Daoy (cell line): ENCODE data around the gene ATP6V0E1. TPM values are rescaled to one million over a fixed set of nuclear protein-coding genes. Genes with fewer than 3 reads are reported as not detected.
A peak's percentile ranks its signal among the peaks of the same experiment; 100 is the strongest.

Source experiments
- DNase-seq: peaks from one replicate; pipeline ENCODE4 v3.0.0-alpha.2; 2015; ENCODE audit warnings: low read depth
- total RNA-seq: library from RNA; depleted of rRNA; stranded (reverse); fragments of >200 nt; shearing (Covaris generic); gene quantifications from 2 replicates; pipeline ENCODE4 v1.2.3, GENCODE V29; 2014

Gene ATP6V0E1
- total RNA-seq, 1 experiment from 2014 or later = 186 TPM

DNA sequence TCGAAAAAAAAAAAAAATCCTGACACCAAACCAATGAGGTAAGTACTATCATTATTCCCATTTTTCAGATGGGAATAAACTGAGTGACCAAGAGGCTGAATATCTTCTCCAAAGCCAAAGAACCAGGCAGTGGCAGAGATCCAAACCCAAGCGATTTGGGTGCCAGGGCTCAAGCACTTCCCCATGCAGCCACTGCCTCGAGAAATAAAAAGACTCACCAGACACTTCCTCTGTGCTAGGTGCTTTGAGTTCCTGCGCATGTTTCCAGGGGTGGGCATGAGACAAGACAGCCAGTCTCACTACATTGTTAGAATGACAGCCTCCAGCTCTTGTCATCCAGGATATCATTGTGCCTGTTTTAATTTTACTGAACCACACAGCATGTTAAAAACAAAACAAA lies 26.6 kb upstream of the ATP6V0E1 start:
- DNase-seq = no peak

DNA sequence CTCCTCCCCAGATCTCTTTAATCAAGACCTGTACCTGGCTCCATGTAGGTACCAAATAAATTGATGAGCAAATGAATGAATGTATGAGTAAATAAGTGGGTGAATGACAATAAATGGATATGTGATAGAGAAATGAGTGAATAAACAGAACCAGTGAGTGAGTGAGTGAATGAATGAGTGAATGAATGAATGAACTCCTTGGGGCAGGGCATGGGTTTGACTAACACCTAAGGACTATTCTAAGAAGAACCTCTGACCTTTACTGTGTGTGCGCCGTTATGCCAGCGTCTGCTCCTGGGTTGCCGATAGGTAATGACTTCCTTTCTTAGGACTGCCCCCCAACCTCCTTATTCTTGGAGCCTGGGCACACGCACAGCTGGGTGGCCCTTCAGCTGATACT lies 26.1 kb upstream of the ATP6V0E1 start:
- DNase-seq = no peak

DNA sequence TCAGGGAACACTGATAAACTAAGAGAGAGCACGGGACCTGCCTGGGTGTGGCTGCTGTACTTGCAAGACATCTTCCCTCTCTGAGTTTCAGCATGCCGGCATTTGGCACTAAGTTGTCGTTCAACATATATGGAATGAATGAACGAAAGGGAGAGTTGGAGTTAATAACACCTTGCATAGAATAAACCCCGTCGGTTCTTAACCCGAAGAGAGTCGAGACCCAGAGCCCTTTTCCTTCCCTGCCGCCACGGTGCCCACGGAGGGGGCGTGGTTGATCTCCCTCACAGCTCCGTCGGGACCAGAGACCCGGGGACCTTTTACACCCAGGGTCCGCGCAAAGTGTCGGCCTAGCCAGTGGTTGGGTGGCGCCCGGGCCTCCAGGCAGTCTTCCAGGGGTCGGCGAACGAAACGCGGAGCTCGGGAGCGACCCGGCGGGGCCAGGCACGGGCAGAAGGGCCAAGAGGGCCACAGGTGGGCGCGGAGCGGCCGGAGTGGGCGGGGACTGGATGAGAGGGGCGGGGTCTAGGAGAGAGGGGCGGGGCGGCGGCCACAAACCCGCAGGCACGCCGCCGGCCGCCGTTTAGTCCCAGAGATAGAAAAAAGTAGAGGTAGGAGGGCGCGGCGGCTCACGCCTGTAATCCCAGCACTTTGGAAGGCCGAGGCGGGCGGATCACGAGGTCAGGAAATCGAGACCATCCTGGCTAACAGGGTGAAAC lies 25.1 kb upstream of the ATP6V0E1 start:
- no peak for DNase-seq

DNA sequence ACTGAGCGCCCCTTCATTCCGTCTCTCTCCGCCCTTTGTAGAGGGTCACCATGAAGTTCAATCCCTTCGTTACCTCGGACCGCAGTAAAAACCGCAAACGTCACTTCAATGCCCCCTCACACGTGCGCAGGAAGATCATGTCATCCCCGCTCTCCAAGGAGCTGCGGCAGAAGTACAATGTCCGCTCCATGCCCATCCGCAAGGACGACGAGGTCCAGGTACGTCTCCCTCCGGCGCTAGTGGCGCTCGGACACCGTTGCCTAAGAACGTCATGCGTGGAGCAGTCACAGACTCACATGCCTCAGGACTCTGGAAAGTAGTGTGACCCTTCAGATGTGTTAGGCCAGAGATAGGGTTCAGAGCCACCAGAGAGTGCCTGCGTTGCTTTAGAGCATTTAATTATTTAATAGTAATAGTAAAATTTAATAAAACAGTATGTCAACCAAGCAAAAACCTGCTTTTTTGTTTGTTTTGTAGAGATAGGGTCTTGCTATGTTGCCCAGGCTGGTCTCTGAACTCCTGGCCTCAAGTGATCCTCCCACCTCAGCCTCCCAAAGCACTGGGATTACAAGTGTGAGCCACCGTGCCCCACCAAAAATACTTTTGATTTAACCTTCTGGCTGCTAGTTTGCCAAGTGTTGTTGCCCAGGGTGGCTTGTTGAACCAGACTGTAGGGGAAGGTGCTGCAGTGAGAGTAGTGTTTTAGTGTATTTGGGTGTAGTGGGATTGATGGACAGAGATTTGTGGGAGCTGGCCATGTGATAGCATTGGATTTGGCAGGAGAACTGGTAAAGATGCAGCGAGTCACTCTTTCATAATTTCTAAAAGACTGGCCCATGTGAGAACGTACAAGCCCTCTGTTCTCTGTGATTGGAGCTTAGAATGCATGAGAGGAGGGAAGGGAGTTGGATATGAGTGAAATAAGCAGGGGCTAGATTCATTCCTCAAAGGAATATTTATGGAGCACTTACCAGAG lies 23.5 kb upstream of the ATP6V0E1 start:
- no peak for DNase-seq

DNA sequence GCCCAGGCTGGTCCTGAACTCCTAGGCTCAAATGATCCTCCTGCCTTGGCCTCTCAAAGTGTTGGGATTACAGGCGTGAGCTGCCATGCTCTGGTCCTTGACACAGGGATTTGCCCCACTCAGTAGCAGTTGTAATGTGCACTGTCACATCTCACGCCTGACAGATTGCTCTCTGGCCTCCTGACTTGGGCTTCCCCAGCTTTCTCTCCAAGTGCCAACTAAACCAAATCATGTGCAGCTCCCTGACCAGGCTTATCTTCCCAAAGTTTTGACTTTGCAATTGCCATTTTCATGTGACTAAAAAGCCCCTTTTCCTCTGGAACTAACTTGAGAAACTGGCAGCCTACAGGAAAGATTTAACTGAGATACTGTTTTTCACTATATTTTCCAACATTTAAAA lies 13.7 kb upstream of the ATP6V0E1 start:
- no peak for DNase-seq

DNA sequence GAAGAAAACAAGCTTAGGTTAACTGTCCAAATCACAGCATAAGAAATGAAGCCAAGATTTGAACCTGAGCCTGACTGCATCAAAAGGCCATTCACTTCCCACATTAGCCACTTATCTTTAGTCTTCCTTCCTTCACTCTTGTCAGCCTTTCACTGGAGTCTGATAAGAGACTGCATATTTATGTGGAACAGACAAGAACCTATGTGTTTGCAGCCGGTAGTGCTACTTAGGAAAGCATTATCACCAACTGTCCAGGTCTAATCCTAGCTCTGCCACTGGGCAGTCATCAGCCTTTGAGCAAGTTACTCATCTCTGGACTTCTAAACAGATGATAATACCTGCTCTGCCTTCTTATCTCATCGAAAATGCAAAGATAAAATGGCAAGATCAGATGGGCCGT lies 12.1 kb upstream of the ATP6V0E1 start:
- DNase-seq = no peak

DNA sequence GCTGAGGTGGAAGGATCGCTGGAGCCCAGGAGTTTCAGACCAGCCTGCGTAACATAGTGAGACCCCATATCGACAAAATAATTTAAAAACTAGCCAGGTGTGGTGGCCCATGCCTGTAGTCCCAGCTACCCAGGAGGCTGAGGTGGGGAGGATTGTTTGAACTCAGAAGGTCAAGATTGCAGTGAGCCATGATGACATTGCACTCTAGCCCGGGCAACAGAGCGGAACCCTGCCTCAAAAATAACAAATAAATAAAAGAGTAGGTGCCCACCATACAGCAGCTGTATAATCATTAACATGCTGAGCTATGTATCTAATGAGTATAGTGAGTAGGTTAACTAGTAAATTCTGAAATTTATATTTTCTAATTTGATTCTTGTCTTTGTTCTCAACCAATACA lies 11.0 kb upstream of the ATP6V0E1 start:
- no peak for DNase-seq

DNA sequence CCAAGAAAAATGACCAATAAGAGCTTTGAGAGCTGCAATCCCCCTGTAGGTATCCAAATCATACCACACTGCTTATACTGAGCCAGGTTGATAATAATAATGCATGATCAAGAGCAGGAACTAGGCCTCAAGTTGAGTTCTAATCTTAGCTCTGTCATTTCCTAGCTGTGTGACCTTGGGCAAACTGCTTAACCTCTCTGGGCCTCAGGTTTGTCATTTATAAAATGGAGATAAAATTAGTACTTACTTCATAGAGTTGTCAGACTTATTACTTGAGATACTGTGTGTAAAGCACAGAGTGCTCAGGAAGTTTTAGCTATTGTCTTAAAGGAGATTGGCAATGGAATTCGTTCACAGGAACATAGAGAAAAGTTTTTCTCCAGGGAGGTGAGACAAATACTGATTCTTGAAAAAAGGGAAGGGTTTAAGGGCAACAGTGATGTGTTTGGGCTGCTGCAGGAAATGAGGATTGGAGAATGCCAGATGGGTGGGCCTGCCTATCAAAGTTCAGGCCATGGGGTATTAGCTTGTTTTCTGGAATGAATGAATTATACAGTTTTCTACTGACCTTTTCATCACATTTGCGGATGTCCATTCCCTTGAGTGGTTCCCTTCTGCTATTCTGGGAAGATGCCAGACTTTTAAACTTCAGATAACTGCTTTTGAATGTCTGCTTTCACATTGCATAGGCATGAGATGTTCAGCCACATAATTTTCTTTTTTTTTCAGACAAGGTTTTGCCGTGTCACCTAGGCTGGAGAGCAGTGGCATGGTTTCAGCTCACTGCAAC lies 10.2 kb upstream of the ATP6V0E1 start:
- peak; percentile 29 for DNase-seq

DNA sequence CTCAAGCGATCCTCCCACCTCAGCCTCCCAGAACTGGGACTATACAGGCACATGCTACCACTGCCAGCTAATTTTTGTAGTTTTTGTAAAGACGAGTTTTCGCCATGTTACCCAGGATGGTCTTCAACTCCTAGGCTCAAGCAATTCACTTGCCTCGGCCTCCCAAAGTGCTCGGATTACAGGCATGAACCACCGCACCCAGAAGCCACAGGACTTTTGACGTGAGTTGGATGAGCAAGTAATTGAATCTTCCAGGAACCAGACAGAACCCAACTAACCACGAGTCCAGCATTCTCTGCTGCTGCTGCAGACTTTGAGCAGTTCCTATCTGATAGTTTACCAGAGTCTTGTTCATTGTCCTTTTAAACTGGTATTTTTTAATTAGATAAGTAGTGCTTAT lies 9.6 kb upstream of the ATP6V0E1 start:
- DNase-seq = peak; percentile 44

DNA sequence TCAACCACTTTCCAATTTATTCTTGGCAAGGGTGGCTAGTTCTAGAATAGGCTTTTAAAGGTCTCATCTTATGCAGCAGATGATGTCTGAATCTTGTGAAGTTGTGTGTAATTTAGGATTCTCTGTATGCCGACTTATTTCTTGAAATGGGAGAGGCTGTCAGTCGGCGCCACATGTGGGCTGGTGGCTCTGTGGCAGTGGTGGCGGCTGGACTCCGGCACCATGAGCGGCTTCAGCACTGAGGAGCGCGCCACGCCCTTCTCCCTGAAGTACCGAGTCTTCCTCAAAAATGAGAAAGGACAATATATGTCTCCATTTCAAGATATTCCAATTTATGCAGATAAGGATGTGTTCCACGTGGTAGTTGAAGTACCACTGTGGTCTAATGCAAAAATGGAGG lies 8.3 kb upstream of the ATP6V0E1 start:
- no peak for DNase-seq

DNA sequence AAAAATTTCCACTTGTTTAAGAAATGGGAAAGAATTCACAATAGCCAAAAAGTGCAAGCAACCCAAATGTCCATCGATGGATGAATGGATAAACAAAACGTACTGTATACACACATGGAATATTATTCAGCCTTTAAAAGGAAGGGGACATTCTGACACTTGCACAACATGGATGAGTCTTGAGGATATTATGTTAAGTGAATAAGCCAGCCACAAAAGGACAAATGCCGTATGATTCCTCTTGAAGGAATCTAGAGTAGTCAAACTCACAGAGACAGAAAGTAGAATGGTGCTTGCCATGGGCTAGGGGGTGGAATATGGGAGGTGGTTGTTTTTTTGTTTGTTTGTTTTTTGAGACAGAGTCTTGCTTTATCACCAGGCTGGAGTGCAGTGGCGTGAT lies 3.8 kb upstream of the ATP6V0E1 start:
- no peak for DNase-seq

DNA sequence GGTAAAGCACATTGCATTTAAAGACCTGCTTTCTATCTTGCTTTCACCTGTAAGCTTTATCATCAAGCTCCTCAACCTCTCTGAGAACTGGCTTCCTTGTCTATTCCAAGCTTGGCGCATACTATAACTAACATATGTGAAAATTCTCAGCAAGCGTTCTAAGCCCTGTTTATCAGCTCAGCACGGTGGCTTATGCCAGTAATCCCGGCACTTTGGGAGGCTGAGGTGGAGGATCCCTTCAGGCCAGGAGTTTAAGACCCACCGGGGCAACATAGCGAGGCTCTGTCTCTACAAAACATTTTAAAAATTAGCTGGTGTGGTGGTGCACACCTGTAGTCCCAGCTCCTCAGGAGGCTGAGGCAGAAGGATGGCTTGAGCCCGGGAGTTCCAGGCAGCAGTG lies 1.6 kb upstream of the ATP6V0E1 start:
- no peak for DNase-seq

DNA sequence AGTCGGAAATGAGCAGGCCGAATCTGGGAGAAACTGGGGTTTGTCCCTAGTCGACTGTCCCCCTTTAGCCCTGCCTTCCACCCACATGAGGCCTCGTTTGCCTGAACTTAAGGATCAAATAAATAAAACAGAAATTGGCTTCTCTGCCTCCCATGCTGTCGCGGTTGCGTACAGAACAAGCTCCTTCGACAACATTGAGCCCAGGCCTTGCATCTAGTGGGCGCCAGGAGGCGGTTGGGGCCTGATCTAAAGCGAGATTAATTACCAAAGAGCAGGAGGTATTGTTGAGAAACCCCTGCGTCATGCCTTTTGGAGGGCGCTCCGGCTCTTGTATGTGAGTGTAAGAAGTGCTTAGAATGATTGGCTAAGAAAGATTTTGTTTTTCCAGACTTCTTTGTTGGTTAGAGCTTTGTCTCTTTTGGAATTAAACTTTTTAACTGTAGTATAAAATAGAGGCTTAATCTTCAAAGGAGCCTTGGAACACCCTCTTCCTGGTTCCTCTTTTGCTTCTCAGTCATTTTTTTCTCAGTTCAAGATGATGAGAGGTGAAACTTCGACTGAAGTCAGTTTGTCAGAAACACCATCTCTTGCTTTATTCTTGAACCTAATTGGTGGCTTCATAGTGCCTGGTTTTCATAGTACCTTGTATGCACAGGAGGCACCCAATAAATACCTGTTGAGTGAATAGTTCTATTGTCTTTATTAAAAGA lies 828 bp downstream of the ATP6V0E1 start:
- DNase-seq = peak; percentile 83

DNA sequence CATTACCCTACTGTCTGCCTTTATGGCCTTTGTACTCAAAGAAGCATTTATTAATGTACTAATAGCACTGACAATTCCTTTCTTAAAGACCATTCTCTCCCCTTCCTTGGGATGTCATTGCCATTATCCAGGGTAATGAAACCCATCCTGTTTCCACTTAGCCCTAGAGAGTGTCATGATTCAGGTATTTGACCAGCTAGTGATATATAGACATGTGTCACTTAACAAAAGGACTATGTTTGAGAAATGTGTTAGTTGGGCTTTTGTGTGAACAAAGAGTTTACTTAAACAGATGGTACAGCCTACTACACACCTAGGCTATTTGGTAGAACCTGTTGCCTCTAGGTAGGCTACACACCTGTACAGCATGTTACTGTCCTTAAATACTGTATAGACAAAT lies 2.0 kb downstream of the ATP6V0E1 start:
- DNase-seq = no peak

DNA sequence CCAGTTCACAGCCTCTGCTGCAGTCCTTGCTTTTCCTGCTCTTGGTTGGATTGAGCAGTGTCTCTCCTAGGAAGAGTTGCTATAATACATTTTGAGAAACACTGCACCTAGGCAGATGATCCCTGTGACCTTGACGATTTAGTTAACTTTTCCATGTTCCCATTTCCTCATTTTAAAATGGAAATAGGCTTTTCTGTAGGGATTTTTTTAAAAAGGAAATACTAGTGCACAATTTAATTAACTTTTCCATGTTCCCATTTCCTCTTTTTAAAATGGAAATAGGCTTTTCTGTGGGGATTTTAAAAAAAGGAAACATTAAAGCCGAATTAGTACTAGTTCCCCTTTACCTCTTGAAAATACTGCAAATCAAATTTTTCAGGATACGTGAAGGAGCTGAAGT lies 4.7 kb downstream of the ATP6V0E1 start:
- DNase-seq = no peak

DNA sequence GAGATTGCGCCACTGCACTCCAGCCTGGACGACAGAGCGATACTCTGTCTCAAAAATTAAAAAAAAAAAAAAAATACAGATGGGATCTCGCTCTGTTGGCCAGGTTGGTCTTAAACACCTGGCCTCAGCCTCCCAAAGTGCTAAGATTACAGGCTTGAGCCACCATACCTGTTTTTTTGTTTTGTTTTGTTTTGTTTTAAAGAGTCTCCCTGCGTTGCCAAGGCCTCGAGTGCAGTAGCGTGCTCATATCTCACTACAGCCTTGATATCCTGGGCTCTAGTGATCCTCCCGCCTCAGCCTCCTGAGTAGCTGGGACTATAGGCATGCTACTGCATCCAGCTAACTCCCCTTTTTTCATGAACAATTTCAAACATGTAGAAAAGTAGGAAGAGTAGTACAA lies 7.2 kb downstream of the ATP6V0E1 start:
- DNase-seq = no peak

DNA sequence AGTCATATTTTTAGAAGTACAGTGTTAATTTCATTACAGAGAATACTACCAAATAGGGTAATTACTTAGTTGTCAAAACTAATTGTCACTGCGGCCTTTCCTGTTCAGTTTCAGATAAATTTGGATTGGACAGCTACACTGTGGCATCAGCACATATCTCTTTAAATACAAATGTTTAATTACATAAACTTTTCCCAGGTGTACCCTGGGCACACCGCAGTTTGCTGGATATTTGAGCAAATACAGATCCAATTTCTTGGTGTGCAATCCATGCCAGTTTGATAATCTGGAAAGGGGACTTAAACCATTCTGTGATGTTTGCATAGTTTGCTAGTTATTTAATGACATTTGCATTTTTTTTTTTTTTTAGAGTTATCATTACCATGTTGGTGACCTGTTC lies 10.8 kb downstream of the ATP6V0E1 start:
- no peak for DNase-seq

DNA sequence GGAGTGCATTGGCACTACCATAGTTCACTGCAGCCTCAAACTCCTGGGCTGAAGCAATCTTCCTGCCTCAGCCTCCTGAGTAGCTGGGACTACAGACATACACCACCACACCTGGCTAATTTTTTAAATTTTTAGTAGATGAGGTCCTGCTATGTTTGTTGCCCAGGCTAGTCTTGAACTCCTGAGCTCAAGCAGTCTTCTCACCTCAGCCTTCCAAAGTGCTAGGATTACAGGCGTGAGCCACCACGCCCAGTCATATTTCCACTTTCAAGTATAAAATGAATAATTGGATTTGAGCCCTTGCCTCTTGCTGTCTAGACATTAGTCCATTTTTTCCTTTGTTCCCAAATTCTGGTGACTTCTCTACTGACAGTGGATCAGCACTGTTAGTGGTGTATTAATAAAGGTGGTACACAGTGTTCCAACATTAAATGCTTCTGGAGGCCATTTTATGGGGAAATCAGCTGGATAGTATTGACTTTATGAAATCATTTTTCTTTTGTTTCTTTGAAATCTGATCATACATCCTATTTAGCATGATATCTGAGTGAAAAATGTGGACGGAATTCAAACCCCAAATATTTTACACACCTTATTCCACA lies 15.9 kb downstream of the ATP6V0E1 start:
- DNase-seq = no peak

DNA sequence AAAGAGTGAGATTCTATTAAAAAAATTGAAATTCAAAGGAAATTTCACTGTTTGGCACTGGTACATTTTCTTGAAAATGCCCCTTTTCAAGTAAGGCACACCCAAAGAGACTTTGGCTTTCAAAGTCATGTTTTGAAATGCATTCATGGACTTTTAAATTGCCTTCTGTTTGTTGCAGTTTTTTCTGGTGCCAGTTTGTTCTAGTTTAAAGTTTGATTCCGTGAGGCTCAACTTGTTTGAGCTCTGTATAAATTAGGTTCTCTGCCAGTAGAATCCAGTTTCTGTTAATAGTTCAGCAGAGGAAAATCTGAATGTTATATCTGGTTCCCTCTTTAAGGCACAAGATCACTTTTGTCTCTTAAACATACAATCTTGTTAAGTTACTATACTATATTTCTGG lies 16.4 kb downstream of the ATP6V0E1 start:
- DNase-seq = no peak

DNA sequence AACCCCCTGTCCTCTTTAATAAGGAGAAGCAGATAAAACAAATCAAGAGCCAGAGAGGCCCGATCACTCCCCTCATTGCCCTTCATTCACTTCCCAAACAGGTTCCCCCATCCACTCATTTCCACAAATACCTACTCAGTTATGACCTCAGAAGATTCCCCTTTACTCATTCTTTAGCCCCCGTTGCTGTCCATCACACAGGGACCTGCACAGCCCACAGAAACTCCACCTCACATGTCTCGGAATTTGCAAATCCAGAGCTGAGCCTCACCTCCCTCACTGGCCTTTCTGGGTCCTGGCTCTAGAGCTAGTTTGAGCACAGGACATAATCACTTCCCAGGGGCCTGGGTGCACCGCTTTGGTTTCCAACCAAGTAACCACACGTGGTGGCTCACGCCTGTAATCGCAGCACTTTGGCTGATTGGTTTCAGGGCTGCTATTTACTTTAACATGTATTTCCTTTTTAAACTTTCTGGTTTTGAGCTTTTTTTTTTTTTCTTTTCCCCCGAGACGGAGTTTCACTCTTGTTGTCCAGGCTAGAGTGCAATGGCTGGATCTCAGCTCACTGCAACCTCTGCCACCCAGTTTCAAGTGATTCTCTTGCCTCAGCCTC lies 17.8 kb downstream of the ATP6V0E1 start:
- no peak for DNase-seq

DNA sequence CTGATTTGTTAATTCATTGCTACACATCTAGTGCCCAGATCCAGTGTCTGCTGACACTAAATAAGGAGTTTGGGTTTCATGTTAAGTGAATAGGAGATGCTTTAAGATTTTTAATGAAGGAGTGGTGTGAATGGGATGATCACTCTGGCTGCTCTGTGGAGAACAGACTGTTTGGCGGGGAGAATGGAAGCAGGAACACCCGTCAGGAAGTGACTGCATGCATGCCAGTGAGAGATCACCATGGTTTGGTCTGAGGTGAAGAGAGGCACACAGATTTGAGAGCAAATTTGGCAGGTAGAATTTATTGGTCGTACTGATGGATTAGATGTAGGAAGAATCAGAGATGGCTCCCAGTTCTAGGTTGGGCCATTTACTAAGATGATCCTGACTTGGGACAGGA lies 19.8 kb downstream of the ATP6V0E1 start:
- no peak for DNase-seq
